H1 (cell line): ENCODE measurements around the gene CCDC78. TPM values are rescaled to one million over a fixed set of nuclear protein-coding genes. Genes with fewer than 3 reads are reported as not detected.

Experiments used
- CTCF ChIA-PET: fragments of 300-600 bp; sonication (Branson Sonifier 250); formaldehyde crosslinking; loops from one replicate; lab custom pipeline; 2021; ENCODE audit not compliant: partially characterized antibody; lab: Charles Lee
- POLR2A ChIA-PET: fragments of 300-600 bp; sonication (Branson Sonifier 250); formaldehyde crosslinking; loops from one replicate; lab custom pipeline; 2021; ENCODE audit warnings: inconsistent platforms; ENCODE audit not compliant: partially characterized antibody; lab: Charles Lee
- DNase-seq, 2 experiments: peaks; one replicate each; pipeline versions ENCODE4 v3.0.0 to v3.0.0-alpha.2; 2010 to 2022; ENCODE audit warnings: low spot score in 2 of 2, low read depth in 1 of 2, mixed read lengths in 1 of 2
- FAIRE-seq: peaks from 2 replicates; lab custom pipeline; 2011; peaks lifted over from hg19 to GRCh38; lab: Jason Lieb, UNC
- H2AFZ ChIP-seq: 2 replicates; pipeline ENCODE4 v1.8.1; 2012; ENCODE audit warnings: low read length, inconsistent platforms
- H2AK5ac ChIP-seq: 2 replicates; pipeline ENCODE4 v1.6.1; 2013; ENCODE audit warnings: low read depth, low read length
- H2BK120ac ChIP-seq: replicated peaks from 2 replicates; pipeline ENCODE3; 2013; ENCODE audit warnings: low read depth, low read length, inconsistent platforms
- H2BK12ac ChIP-seq: 2 replicates; pipeline ENCODE4 v1.6.1; 2013; ENCODE audit warnings: low read depth, low read length
- H2BK15ac ChIP-seq: 2 replicates; pipeline ENCODE4 v1.6.1; 2013; ENCODE audit warnings: low read length
- H2BK20ac ChIP-seq: 2 replicates; pipeline ENCODE4 v1.6.1; 2013; ENCODE audit warnings: low read length
- H2BK5ac ChIP-seq: 2 replicates; pipeline ENCODE4 v1.6.1; 2013; ENCODE audit warnings: low read depth, low read length
- H3K14ac ChIP-seq: 2 replicates; pipeline ENCODE4 v1.6.1; 2013; ENCODE audit warnings: inconsistent platforms; ENCODE audit not compliant: insufficient read length
- H3K18ac ChIP-seq: 2 replicates; pipeline ENCODE4 v1.6.1; 2013; ENCODE audit warnings: low read length; ENCODE audit errors: extremely low read depth
- H3K23ac ChIP-seq: 2 replicates; pipeline ENCODE4 v1.6.1; 2013; ENCODE audit warnings: inconsistent platforms; ENCODE audit not compliant: insufficient read length
- H3K23me2 ChIP-seq: 2 replicates; pipeline ENCODE4 v1.6.1; 2013; ENCODE audit warnings: low read depth, low read length
- H3K27ac ChIP-seq: 2 replicates; pipeline ENCODE4 v1.6.1; 2011; ENCODE audit warnings: low read depth, low read length, inconsistent platforms
- H3K27me3 ChIP-seq, 4 experiments: replicated peaks in 1 of 4; 1 replicate in 1 of 4; 2 replicates in 3 of 4; pipeline versions ENCODE4 v1.6.1 to v1.8.1; 2011 to 2013; ENCODE audit warnings: low read length in 3 of 4, mild to moderate bottlenecking in 3 of 4, inconsistent platforms in 2 of 4, mixed read lengths in 2 of 4, moderate library complexity in 1 of 4; ENCODE audit not compliant: control insufficient read depth in 3 of 4, insufficient read depth in 3 of 4; ENCODE audit errors: extremely low read depth in 1 of 4
- H3K36me3 ChIP-seq, 4 experiments: 2 replicates each; pipeline versions ENCODE4 v1.6.1 to v1.8.1; 2011 to 2013; ENCODE audit warnings: mild to moderate bottlenecking in 4 of 4, low read length in 3 of 4, moderate library complexity in 2 of 4, control low read depth in 1 of 4, inconsistent platforms in 1 of 4; ENCODE audit not compliant: insufficient read depth in 4 of 4, control insufficient read depth in 2 of 4
- H3K4ac ChIP-seq: replicated peaks from 2 replicates; pipeline ENCODE3; 2013; ENCODE audit warnings: low read length, low read depth, mixed read lengths, inconsistent platforms; ENCODE audit not compliant: insufficient read length
- H3K4me1 ChIP-seq, 4 experiments: replicated peaks in 1 of 4; 1 replicate in 1 of 4; 2 replicates in 3 of 4; pipeline versions ENCODE4 v1.6.1 to v1.8.1; 2011 to 2013; ENCODE audit warnings: low read length in 3 of 4, inconsistent platforms in 2 of 4, mixed read lengths in 1 of 4; ENCODE audit not compliant: insufficient read depth in 4 of 4, control insufficient read depth in 3 of 4
- H3K4me2 ChIP-seq, 2 experiments: 2 replicates each; pipeline versions ENCODE4 v1.6.1 to v1.8.1; 2011 to 2013; ENCODE audit warnings: low read depth in 2 of 2, low read length in 2 of 2, control low read depth in 1 of 2, inconsistent platforms in 1 of 2, mild to moderate bottlenecking in 1 of 2; ENCODE audit not compliant: insufficient read depth in 1 of 2
- H3K4me3 ChIP-seq, 4 experiments: fragments of 200-600, 300-600 bp in 1 of 4; sonication (generic), shearing (Covaris generic), sonication (Bioruptor Twin) in 1 of 4; 2 replicates each; pipeline versions ENCODE4 v1.5.1 to v1.8.1; 2011 to 2016; ENCODE audit warnings: low read length in 4 of 4, low read depth in 3 of 4, control low read depth in 2 of 4, inconsistent platforms in 2 of 4, mild to moderate bottlenecking in 2 of 4, mixed read lengths in 1 of 4, moderate library complexity in 1 of 4; ENCODE audit not compliant: insufficient read depth in 2 of 4; ENCODE audit errors: extremely low read depth in 1 of 4
- H3K56ac ChIP-seq: replicated peaks from 2 replicates; pipeline ENCODE3; 2013; ENCODE audit warnings: low read depth, mild to moderate bottlenecking, mixed read lengths, low read length, inconsistent platforms; ENCODE audit not compliant: insufficient read length
- H3K79me1 ChIP-seq: 2 replicates; pipeline ENCODE4 v1.6.1; 2013; ENCODE audit warnings: low read depth, low read length, control low read depth
- H3K79me2 ChIP-seq, 2 experiments: 2 replicates each; pipeline versions ENCODE4 v1.6.1 to v1.8.1; 2012 to 2013; ENCODE audit warnings: low read length in 2 of 2, mild to moderate bottlenecking in 2 of 2, inconsistent platforms in 1 of 2; ENCODE audit not compliant: insufficient read depth in 2 of 2, control insufficient read depth in 1 of 2
- H3K9ac ChIP-seq, 4 experiments: replicated peaks in 1 of 4; 1 replicate in 1 of 4; 2 replicates in 3 of 4; pipeline versions ENCODE4 v1.6.1 to v1.8.1; 2011 to 2013; ENCODE audit warnings: low read depth in 3 of 4, low read length in 3 of 4, control low read depth in 2 of 4, mild to moderate bottlenecking in 2 of 4, moderate library complexity in 2 of 4, inconsistent platforms in 1 of 4; ENCODE audit errors: extremely low read depth in 1 of 4
- H3K9me3 ChIP-seq, 2 experiments: 2 replicates each; pipeline versions ENCODE4 v1.6.1 to v1.8.1; 2012 to 2013; ENCODE audit warnings: mild to moderate bottlenecking in 2 of 2, moderate library complexity in 2 of 2, control low read depth in 1 of 2, inconsistent platforms in 1 of 2, low read depth in 1 of 2, low read length in 1 of 2, mixed read lengths in 1 of 2; ENCODE audit not compliant: insufficient read depth in 2 of 2
- H4K20me1 ChIP-seq, 2 experiments: replicated peaks in 1 of 2; 2 replicates each; pipeline versions ENCODE3 to v1.8.1; 2011 to 2013; ENCODE audit warnings: inconsistent platforms in 2 of 2, low read length in 2 of 2, mild to moderate bottlenecking in 1 of 2; ENCODE audit not compliant: insufficient read depth in 2 of 2, control insufficient read depth in 1 of 2
- H4K5ac ChIP-seq: 2 replicates; pipeline ENCODE4 v1.6.1; 2013; ENCODE audit warnings: low read length, low read depth, mixed read lengths, inconsistent platforms; ENCODE audit not compliant: insufficient read length
- H4K8ac ChIP-seq: 2 replicates; pipeline ENCODE4 v1.8.0; 2013; ENCODE audit warnings: mild to moderate bottlenecking, moderate library complexity, low read length, inconsistent platforms; ENCODE audit not compliant: insufficient read depth; ENCODE audit errors: extremely low read depth
- H4K91ac ChIP-seq: replicated peaks from 2 replicates; pipeline ENCODE3; 2013; ENCODE audit warnings: low read length, mixed read lengths, inconsistent platforms; ENCODE audit not compliant: insufficient read length
- ATF3 ChIP-seq: IDR thresholded peaks from 2 replicates; pipeline ENCODE4 v1.6.1; 2011; ENCODE audit warnings: low read depth, mild to moderate bottlenecking, low read length; ENCODE audit not compliant: insufficient read depth
- CTCF ChIP-seq, 3 experiments: IDR thresholded peaks; 1 replicate in 2 of 3; 2 replicates in 1 of 3; pipeline versions ENCODE4 v1.5.1 to v1.6.1; 2011; ENCODE audit warnings: low read length in 3 of 3, mild to moderate bottlenecking in 3 of 3, inconsistent platforms in 2 of 3, low read depth in 1 of 3, moderate library complexity in 1 of 3; ENCODE audit not compliant: insufficient read depth in 1 of 3; ENCODE audit errors: control extremely low read depth in 1 of 3
- EP300 ChIP-seq, 2 experiments: IDR thresholded peaks; 1 replicate in 1 of 2; 2 replicates in 1 of 2; pipeline ENCODE4 v1.6.1; 2011 to 2012; ENCODE audit warnings: low read depth in 2 of 2, low read length in 2 of 2, mild to moderate bottlenecking in 2 of 2, borderline replicate concordance in 1 of 2, inconsistent platforms in 1 of 2, moderate library complexity in 1 of 2
- JUND ChIP-seq: IDR thresholded peaks from 2 replicates; pipeline ENCODE4 v1.6.1; 2011; ENCODE audit warnings: mild to moderate bottlenecking, improper control_type of control experiment, low read length
- KDM4A ChIP-seq: IDR thresholded peaks from one replicate; pipeline ENCODE4 v1.7.1; 2012; ENCODE audit warnings: low read depth, mild to moderate bottlenecking, moderate library complexity, low read length, inconsistent platforms; ENCODE audit not compliant: severe bottlenecking
- SRF ChIP-seq: IDR thresholded peaks from 2 replicates; pipeline ENCODE4 v1.6.1; 2011; ENCODE audit warnings: mild to moderate bottlenecking, low read depth, low read length, moderate library complexity
- TAF7 ChIP-seq: optimal IDR thresholded peaks from 2 replicates; pipeline ENCODE3; 2011; ENCODE audit warnings: low read depth, mild to moderate bottlenecking, inconsistent platforms, low read length, moderate library complexity, borderline replicate concordance
- whole genome bisulfite sequencing, 2 experiments: shearing (Covaris generic) in 1 of 2; methylation state at CpG; one replicate each; pipeline versions ENCODE4 v1.1.6 to v1.1.7; 2013 to 2015; ENCODE audit warnings: low lambda C conversion rate in 2 of 2, mixed read lengths in 2 of 2, inconsistent platforms in 1 of 2, low coverage in 1 of 2, missing lambda C conversion rate in 1 of 2; ENCODE audit not compliant: insufficient replicate concordance in 2 of 2, insufficient coverage in 1 of 2, insufficient read length in 1 of 2; ENCODE audit errors: extremely low coverage in 1 of 2, missing lambda C conversion rate in 1 of 2; 5-methylcytosine and 5-hydroxymethylcytosine counted together
- polyA plus RNA-seq, 7 experiments: library from polyadenylated mRNA; depleted of rRNA in 3 of 7; stranded (reverse) in 5 of 7; unstranded in 2 of 7; fragments of >200 nt in 5 of 7; fragments of 200-250 nt in 2 of 7; gene quantifications; 1 replicate in 5 of 7; 2 replicates in 1 of 7; 4 replicates in 1 of 7; pipeline versions ENCODE4 v1.2.1 to v1.2.3, GENCODE V29; 2011 to 2013; ENCODE audit warnings: missing spikeins in 2 of 7, mixed read lengths in 2 of 7
- total RNA-seq: library from RNA; stranded (reverse); fragmentation: NEBNext Ultra II Directional; extraction: Animal tissue kit (Norgen Biotek cat#: 25700); gene quantifications from 2 replicates; pipeline ENCODE4 v1.2.1, GENCODE V29; 2021

The CCDC78 gene
- total and polyA plus RNA-seq, 2 of the 8 experiments (the other 6 are each of a cell fraction or from before 2014, with no cell fraction given): 7.1 to 8.5 TPM

- no peak overlapping the region for H3K56ac ChIP-seq
- H3K27ac ChIP-seq: no peak overlapping the region
- no peaks in the 10 kb centered on the region for H3K36me3 ChIP-seq
- H3K27me3 ChIP-seq: no peaks in the 10 kb centered on the region
- no peak overlapping the region for H2BK120ac ChIP-seq
- peaks cover 3 to 12% (median 5%) of the 10 kb centered on the region in 4 experiments; a peak in 5 of 7 replicates for H3K4me1 ChIP-seq
- H4K20me1 ChIP-seq: no peaks in the 10 kb centered on the region
- H3K14ac ChIP-seq: no peak overlapping the region
- no peak overlapping the region for H2AK5ac ChIP-seq
- H3K18ac ChIP-seq: no peak overlapping the region; the same call in 1 of the 2 replicates
- H2AFZ ChIP-seq: no peak overlapping the region
- no peak overlapping the region for H2BK20ac ChIP-seq
- FAIRE-seq: no peak
- 0 out of 2 replicates have a peak overlapping the region, but pooled peaks have one; percentile 60 for H2BK12ac ChIP-seq
- H4K5ac ChIP-seq: no peak overlapping the region
- no peaks in the 10 kb centered on the region for H3K79me2 ChIP-seq
- no peaks in the 10 kb centered on the region for H3K79me1 ChIP-seq
- 0 out of 2 replicates have a peak overlapping the region, but pooled peaks have one; percentile 72 for H2BK15ac ChIP-seq
- H3K4me2 ChIP-seq: peak overlapping the region; percentile 14 to 36; a peak in 3 of 4 replicates
- no peak overlapping the region for H3K4ac ChIP-seq
- POLR2A ChIA-PET: interaction anchor here (0.8 to 2.2 kb wide), 10 partner anchors 10 to 45 kb away, joined by 3 to 8 read pairs (median 3); partner anchors contain the start of genes CHTF18, CIAO3, MSLN and RPUSD1
- no peaks in the 10 kb centered on the region for H3K23me2 ChIP-seq
- H3K23ac ChIP-seq: no peak overlapping the region
- no peak overlapping the region for H3K4me3 ChIP-seq
- 0 out of 4 replicates have a peak, but pooled peaks cover 0 to 1% of the 10 kb centered on the region in 2 experiments for H3K9me3 ChIP-seq
- 80% methylated on average over 39 of the region's 39 CpGs; no CpG with 5 or more reads in 1 of the 2 experiments for WGBS, 2 experiments
- H4K91ac ChIP-seq: no peak overlapping the region
- DNase-seq: no peak
- no peak overlapping the region for H3K9ac ChIP-seq
- CTCF ChIA-PET: interaction anchor here (1.0 to 35.8 kb wide), 8 partner anchors 10 to 37 kb away, joined by 3 to 977 read pairs (median 12); partner anchors contain the start of genes ANTKMT, CCDC78, CHTF18 and CIAO3
- 0 out of 2 replicates have a peak overlapping the region, but pooled peaks have one; percentile 35 for H2BK5ac ChIP-seq
- H4K8ac ChIP-seq: peak overlapping the region; percentile 45
- TF ChIP-seq JUND (no peak), TAF7 (no peak), EP300 (IDR thresholded peaks at IDR 0.05; ENCODE audit: borderline replicate concordance in 1 of 2, low read depth in 2 of 2, low read length in 2 of 2) (no peak), ATF3 (no peak), KDM4A (no peak), SRF (no peak), CTCF (IDR thresholded peaks at IDR 0.05; ENCODE audit: control extremely low read depth in 1 of 3, insufficient read depth in 1 of 3, low read depth in 1 of 3, low read length in 3 of 3) (no peak)
Observed at GRCh38 chr16:751152-752006, 25.1 kb upstream of the CCDC78 start.
